NCI-H69 (cell line): ENCODE measurements around the gene RHBDL1.

ENCODE experiments used
- DNase-seq: peaks from one replicate; lab custom pipeline; 2025; lab: John Stamatoyannopoulos, UW

RHBDL1 gene

DNA sequence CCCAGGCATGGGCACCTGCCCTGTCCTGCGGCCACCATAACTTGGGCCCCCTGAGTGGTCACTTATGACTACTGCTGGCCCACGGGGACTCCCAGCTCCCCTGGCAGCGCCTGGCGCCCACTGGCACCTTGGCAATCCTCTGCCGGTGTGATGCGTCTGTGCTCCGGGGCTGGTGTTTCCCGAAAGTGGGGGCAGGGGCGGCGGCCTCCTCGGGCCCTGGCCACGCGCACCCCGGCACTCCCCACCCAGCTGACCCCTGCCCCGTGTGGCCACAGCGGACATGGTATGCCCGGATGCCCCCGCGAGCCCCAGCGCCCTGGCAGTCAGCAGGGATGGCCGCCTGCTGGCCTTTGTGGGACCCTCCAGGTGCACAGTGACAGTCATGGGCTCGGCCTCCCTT is 18.0 kb upstream of the RHBDL1 start:
- no peak for DNase-seq

DNA sequence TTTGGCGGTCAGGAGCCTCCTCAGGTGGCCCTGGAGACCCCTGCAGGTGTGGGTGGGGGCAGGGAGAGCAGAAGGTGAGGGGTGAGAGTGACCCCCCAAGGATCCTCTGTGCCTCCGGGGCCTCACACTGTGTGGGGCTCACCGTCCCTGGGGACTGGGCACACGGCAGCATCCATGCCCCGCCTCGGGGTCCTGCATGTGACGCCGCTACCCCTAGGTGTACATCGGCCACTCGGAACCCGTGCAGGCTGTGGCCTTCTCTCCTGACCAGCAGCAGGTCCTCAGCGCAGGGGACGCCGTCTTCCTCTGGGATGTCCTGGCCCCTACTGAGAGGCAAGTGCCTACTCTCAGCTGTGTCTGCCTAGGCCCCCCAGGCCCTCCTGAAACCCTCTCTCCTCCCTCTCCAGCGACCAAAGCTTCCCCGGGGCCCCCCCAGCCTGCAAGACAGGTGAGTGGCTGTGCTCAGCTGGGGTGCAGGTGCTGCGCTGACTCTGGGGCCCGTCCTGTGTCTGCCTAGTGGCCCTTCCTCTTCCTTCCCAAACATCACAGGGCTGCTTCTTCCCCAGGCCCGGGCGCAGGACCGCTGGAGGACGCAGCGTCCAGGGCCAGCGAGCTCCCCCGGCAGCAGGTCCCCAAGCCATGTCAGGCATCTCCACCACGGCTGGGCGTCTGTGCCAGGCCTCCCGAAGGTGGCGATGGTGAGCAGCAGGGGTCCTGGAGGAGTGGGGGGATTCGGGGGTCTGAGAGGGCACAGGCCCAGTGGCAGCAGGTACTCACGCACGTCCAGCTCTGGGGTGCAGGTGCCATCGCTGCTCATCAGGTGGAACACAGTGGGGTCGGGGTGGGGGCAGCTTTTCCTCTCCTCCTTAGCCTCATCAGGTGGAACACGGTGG is 16.5 kb upstream of the RHBDL1 start:
- no peak for DNase-seq

DNA sequence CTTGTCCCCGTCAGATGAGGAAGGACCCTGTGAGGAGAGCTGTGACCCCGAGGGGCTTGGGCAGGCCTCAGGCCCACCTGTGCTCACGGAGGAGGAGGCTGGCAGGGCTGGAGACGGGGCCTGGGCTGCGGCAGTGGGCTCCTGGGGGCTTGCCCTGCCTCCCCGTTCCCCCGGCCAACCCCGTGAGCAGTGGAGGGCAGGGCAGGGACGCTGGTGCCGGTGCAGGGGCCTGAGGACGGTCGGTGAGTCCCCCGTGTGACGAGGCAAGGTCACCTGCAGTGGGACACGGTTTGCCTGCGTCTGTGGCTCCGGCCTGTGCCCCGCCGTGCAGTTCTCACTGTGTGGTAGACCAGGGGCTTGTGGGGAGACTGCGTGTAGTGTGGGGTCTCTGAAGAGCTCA is 15.9 kb upstream of the RHBDL1 start:
- DNase-seq, result no peak

- no peak for DNase-seq
These were observed 15.4 kb upstream of the RHBDL1 start for GRCh38 chr16:660132-660458.

GRCh38 chr16:660459-661183 is 14.8 kb upstream of the RHBDL1 start:
- DNase-seq, result peak; percentile 86

DNA sequence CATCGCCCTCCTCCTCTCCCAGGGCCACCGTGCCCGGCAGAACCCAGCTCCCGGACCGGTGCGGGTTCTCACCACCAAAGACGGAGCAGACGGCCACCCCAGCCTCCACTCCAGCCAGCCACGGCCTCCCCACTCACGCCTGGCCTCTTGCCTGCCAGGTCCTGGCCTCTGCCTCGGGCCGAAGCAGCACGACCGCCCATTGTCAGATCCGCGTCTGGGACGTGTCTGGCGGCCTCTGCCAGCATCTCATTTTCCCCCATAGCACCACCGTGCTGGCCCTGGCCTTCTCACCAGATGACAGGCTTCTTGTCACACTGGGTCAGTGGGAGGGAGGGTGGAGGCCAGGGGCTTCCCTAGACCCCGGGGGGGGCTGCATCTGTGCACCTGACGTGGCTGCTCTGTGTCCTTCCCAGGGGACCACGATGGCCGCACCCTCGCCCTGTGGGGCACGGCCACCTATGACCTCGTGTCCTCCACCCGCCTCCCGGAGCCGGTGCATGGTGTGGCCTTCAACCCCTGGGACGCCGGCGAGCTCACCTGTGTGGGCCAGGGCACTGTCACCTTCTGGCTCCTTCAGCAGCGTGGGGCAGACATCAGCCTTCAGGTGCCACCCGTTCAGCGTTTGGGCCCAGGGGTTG is 14.2 kb upstream of the RHBDL1 start:
- DNase-seq, result no peak

DNA sequence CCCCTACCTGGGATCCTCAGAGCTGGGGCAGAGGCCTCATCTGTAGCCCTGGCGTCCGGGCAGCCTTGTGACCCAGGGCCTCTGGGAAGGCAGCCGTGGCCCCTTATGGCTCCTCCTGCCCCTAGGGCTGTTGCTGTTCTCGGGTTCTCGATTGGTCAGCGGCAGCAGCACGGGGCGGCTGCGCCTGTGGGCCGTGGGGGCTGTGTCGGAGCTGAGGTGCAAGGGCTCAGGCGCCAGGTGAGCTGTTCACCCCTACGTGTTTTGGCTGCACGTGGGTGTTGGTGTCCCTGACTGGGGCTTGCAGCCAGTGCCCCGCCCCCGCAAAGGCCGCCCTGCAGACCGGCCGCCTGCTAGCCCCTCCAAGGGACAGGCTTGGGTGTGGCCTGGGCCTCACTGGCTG is 13.4 kb upstream of the RHBDL1 start:
- no peak for DNase-seq

GRCh38 chr16:662597-662996 is 12.9 kb upstream of the RHBDL1 start:
- no peak for DNase-seq

DNA sequence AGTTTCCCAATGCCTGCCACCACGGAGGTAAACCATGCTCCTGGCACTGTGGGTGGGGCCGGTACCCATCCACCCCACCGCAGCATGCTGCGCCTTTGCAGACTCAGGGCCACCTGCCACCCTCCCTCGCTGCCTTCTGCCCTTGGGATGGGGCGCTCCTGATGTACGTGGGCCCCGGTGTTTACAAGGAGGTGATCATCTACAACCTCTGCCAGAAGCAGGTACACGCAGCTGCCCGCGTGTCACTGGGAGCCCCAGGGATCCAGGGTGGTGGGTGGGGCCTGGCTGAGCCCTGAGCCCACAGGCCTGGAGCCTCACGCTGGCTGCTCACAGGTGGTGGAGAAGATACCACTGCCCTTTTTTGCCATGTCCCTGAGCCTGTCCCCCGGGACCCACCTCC is 8.9 kb upstream of the RHBDL1 start:
- no peak for DNase-seq

GRCh38 chr16:667113-667779 is 8.2 kb upstream of the RHBDL1 start:
- peak; percentile 59 for DNase-seq

DNA sequence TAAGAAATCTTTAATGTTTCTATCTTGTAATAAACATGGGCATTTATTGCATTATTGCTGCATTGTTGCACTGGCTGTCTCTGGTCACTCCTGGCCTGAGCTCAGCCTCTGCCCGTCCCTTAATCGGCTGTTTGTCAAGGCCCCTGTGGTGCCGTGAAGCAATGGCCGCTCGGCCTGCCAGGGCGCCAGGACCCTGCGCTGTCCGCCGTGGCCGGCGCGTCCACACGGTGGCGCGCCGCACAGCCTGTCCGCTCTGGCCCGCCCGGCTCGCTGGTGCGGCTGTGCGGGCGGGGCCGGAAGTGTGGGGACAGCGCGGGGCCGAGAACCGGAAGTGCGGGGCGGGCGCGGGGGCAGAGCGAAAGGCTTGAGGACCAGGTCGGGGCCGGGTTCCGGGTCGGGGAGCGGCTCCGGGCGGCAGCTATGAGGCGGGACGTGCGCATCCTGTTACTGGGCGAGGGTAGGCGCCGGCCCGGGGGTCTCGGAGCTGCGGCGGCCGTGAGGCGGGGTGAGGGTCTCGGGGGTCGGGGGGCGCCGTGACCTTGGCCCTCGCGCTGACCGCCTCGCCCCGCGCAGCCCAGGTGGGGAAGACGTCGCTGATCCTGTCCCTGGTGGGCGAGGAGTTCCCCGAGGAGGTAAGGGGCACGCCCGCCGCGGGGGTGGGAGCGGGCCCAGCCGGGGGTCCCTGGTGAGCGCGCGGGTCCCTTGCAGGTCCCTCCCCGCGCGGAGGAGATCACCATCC is 7.5 kb upstream of the RHBDL1 start, which contains the start of gene RHOT2:
RHOT2 (plus strand) TSS at position 353 of the 739 bp plus-strand sequence; CDS start at position 421, 68 bp downstream.
- peak; percentile 97 for DNase-seq

- DNase-seq, result peak; percentile 26
These were observed 6.8 kb upstream of the RHBDL1 start for GRCh38 chr16:668519-669171.

- DNase-seq, result no peak
These were observed 5.8 kb upstream of the RHBDL1 start for GRCh38 chr16:669666-670065.

DNA sequence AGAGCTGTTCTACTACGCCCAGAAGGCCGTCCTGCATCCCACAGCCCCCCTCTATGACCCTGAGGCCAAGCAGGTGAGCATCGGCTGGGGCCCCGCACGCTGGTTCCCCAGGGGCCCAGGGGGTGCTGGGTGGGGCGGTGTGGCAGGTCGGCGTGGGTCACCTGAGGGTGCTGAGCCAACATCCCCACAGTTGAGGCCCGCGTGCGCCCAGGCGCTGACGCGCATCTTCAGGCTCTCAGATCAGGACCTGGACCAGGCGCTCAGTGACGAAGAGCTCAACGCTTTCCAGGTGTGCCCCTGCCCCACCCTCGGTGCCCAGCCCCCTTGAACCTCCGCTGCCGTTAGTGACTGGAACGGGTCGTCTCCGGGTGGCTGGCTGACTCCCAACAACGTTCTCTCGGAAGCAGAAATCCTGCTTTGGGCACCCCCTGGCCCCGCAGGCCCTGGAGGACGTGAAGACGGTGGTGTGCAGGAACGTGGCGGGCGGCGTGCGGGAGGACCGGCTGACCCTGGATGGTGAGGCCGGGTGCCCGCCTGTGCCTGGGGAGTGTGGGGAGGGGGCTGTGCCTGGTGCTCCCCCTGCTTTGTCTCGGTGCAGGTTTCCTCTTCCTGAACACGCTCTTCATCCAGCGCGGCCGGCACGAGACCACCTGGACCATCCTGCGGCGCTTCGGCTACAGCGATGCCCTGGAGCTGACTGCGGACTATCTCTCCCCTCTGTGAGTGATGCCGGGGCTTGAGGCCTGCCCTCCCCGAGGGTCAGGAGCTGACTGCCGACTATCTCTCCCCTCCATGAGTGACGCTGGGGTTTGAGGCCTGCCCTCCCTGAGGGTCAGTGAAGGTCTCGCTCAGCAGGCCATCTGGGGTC is 4.8 kb upstream of the RHBDL1 start:
- DNase-seq, result no peak

- DNase-seq, result no peak
These were observed 3.9 kb upstream of the RHBDL1 start for GRCh38 chr16:671353-672131.

DNA sequence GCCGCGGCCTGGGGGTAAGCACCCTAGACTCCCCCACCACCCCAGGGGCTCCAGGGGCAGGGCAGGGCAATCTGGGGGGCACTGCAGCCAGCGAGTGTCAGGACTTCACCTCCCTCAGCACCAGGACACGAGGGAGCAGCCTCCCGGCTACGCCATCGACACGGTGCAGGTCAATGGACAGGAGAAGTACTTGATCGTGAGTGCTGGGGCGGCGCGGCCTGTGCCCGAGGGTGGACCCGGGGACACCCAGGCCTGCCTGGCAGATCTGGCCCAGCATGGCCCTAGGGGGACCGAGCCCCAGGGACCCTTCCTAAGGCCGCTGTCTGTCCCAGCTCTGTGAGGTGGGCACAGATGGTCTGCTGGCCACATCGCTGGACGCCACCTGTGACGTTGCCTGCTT is 3.1 kb upstream of the RHBDL1 start:
- no peak for DNase-seq

DNA sequence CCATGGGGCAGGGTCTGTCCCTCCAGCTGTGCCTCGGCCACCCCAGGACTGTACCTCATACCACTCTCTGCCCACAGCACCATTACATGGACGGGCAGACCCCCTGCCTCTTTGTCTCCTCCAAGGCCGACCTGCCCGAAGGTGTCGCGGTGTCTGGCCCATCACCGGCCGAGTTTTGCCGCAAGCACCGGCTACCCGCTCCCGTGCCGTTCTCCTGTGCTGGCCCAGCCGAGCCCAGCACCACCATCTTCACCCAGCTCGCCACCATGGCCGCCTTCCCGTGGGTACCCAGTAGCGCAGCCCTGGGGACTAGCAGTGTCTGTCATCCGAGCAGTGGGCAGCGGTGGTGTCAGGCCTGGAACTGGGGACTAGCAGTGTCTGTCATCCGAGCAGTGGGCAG is 2.6 kb upstream of the RHBDL1 start:
- no peak for DNase-seq

DNA sequence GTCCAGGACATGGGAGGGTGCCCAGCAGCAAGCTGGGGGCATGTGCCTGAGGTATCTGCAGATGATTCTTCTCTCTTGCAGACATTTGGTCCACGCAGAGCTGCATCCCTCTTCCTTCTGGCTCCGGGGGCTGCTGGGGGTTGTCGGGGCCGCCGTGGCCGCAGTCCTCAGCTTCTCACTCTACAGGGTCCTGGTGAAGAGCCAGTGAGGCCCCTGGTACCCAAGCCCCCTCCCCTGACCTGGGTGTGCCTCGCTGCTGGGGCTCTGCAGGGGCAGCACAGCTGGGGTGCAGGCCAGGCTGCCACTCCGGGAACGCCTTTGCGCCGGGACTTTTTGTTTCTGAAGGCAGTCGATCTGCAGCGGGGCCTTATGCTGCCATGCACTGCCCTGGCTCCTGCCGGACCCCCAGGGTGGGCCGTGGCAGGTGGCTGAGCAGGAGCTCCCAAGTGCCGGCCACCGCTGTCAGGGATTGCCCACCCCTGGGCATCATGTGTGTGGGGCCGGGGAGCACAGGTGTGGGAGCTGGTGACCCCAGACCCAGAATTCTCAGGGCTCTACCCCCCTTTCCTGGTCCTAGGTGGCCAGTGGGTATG is 2.0 kb upstream of the RHBDL1 start:
- DNase-seq, result no peak
